Retinal pigment epithelial cell (primary cell): ENCODE results near the gene GCN1.
"Not testable (repeated sequence)": the region's sequence is repeated elsewhere in the genome, so short reads cannot be mapped to it uniquely, and the experiment has no call there.

Source experiments
- DNase-seq: peaks from one replicate; pipeline ENCODE4 v3.0.0-alpha.2; 2010; ENCODE audit warnings: low read depth
- H3K4me3 ChIP-seq: 2 replicates; pipeline ENCODE4 v1.5.1; 2011; ENCODE audit warnings: mild to moderate bottlenecking, low read length, control low read depth, moderate library complexity
- TF ChIP-seq, protein P1 (sequence below): conservative IDR thresholded peaks from 2 replicates; pipeline ENCODE4 v1.5.1; 2011; ENCODE audit warnings: low read depth, low read length, control low read depth, inconsistent platforms

GCN1 gene

DNA sequence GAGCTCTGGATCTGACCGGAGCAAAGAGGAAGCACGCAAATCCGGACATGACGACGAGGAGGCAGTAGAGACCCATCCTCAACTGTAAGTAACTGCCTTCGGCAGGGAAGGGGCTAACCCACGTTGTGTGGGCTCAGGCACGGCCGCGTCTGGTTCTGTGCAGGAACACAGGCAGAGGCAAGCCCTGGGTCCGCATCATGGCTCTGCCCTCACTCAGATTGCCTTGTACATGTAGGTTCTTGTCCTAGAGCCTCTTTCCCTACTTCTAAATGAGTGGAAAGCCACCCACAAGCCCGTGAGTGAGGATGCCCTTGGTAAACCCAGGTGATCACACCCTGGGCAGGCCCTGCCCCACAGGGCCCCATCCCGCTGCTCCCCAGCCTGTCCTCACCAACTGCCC lies 15.3 kb upstream of the GCN1 start:
- TF ChIP-seq, protein P1, sequence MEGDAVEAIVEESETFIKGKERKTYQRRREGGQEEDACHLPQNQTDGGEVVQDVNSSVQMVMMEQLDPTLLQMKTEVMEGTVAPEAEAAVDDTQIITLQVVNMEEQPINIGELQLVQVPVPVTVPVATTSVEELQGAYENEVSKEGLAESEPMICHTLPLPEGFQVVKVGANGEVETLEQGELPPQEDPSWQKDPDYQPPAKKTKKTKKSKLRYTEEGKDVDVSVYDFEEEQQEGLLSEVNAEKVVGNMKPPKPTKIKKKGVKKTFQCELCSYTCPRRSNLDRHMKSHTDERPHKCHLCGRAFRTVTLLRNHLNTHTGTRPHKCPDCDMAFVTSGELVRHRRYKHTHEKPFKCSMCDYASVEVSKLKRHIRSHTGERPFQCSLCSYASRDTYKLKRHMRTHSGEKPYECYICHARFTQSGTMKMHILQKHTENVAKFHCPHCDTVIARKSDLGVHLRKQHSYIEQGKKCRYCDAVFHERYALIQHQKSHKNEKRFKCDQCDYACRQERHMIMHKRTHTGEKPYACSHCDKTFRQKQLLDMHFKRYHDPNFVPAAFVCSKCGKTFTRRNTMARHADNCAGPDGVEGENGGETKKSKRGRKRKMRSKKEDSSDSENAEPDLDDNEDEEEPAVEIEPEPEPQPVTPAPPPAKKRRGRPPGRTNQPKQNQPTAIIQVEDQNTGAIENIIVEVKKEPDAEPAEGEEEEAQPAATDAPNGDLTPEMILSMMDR, result no peak
- DNase-seq, result no peak
- no peak overlapping the region for H3K4me3 ChIP-seq

DNA sequence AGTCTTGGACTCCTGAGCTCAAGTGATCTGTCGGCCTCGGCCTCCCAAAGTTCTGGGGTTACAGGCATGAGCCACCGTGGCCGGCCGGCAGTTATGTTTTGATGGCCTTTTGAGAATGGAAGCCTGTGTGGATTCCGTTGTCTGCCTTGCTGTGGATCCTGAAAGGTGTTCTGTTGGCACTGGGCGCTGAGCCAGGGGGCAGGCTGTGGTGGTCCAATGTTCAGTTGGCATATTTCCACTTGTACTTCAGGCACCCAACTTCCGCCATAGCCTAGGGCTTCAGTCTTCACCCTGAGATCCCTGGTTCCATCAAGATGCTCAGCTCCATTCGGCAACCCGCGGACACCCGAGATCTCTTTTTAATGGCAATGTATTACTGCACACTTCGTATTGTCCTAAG lies 12.7 kb upstream of the GCN1 start:
- no peak for DNase-seq
- no peak overlapping the region for H3K4me3 ChIP-seq
- TF ChIP-seq, protein P1, result no peak

DNA sequence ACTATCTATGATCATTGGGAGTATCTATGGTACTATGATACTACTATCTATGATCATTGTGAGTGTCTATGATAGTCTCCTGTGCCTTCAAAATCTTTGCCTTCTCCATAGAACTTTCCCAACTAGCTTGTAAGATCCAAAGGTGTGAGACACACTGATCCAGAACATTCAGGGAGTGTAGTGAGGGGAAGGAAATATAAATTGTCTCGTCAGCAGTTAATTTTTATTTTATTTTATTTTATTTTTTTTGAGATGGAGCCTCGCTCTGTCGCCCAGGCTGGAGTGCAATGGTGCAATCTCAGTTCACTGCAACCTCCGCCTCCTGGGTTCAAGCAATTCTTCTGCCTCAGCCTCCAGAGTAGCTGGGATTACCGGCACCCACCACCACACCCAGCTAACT lies 12.3 kb upstream of the GCN1 start:
- DNase-seq, H3K4me3 ChIP-seq: not testable (repeated sequence)

DNA sequence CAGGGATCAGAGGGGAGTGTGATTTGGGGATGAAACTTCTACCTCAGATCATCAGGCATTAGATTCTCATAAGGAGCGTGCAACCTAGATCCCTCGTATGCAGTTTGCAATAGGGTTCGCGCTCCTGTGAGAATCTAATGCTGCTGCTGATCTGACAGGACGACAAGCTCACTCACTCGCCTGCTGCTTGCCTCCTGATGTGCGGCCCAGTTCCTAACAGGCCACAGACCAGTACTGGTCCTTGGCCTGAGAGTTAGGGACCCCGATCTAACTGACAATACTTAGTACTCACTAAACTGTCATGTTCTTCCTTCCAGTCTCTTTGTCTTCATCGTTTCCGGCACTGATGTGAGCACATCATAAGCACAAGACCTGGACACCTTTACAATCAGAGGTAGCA lies 11.7 kb upstream of the GCN1 start:
- TF ChIP-seq, protein P1, result no peak
- H3K4me3 ChIP-seq, result no peak overlapping the region
- DNase-seq, result no peak

DNA sequence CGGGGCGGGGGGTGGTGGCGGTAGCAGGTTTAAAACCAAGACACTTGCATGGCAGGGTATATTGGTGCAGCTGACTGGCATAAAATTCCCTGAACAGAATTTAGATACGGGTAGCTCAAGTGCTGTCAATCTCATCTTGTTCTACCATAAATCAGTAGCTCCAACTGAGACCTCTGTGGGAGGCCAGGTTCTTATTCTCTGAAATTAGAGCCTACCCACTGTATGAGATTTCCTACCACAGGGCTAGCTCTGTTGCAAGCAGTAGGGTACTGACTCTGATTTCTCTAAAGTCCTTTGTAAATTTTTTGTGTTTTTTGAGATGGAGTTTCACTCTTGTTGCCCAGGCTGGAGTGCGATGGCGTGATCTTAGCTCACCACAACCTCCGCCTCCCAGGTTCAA lies 9.7 kb upstream of the GCN1 start:
- no peak for DNase-seq
- no peak overlapping the region for H3K4me3 ChIP-seq
- TF ChIP-seq, protein P1, result no peak

DNA sequence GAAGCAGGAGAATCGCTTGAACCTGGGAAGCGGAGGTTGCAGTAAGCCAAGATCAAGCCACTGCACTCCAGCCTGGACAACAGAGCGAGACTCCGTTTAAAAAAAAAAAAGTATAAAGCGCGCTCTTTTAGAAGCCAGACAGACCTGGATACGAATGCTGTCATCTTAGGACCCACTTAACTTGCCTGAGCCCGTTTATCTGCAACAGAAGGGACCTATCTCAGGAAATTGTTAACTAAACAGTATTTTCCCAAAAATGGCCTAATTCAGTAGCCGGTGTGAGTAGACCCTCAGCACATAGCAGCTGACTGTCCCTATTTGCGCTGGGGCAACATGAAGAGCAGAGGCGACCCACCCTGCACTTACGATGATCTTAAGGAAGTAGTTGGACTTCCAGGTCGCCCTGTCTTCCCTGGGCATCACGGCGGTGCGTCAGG lies 5.9 kb upstream of the GCN1 start:
- TF ChIP-seq, protein P1, result no peak
- no peak for DNase-seq
- peak overlapping the region; percentile 87 for H3K4me3 ChIP-seq

DNA sequence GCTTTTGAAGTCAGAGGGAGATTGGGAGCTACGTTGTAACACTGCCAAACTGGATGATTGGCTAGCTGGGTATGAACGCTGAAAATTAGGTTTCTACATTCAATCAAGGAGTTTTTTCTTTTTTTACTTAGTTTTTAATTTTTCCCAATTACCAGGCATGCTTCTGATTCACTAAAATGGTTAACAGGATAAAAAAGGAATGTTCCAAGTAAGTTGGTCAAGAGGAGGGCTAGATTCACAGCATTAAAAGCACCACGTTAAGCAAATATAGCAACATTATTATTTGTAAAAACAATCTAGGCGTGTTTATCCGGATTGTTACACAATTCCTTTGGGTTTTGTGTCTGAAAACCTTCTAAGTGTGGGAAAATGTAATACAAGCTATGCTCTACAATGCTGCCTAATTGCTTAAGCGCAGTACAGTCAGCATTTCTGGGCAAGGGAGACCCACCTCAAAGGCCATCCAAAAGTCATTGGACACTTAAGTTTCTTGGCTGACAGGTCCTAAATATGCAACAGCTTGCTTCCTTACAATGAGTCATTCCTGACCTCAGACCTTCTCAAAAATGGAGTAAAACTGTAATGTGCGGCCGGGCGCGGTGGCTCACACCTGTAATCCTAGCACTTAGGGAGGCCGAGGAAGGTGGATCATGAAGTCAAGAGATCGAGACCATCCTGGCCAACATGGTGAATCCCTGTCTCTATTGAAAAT lies 5.2 kb upstream of the GCN1 start:
- DNase-seq, result peak; percentile 39
- H3K4me3 ChIP-seq, result peak overlapping the region; percentile 87
- TF ChIP-seq, protein P1, result no peak
